Measurements from ENCODE around the gene CCDC146. TPM values are rescaled to one million over a fixed set of nuclear protein-coding genes. Genes with fewer than 3 reads are reported as not detected.
"Not testable (repeated sequence)": the region's sequence is repeated elsewhere in the genome, so short reads cannot be mapped to it uniquely, and the experiment has no call there.

CCDC146 gene
- total RNA-seq, 1 donor from 2014 or later: 2.3 TPM

DNA sequence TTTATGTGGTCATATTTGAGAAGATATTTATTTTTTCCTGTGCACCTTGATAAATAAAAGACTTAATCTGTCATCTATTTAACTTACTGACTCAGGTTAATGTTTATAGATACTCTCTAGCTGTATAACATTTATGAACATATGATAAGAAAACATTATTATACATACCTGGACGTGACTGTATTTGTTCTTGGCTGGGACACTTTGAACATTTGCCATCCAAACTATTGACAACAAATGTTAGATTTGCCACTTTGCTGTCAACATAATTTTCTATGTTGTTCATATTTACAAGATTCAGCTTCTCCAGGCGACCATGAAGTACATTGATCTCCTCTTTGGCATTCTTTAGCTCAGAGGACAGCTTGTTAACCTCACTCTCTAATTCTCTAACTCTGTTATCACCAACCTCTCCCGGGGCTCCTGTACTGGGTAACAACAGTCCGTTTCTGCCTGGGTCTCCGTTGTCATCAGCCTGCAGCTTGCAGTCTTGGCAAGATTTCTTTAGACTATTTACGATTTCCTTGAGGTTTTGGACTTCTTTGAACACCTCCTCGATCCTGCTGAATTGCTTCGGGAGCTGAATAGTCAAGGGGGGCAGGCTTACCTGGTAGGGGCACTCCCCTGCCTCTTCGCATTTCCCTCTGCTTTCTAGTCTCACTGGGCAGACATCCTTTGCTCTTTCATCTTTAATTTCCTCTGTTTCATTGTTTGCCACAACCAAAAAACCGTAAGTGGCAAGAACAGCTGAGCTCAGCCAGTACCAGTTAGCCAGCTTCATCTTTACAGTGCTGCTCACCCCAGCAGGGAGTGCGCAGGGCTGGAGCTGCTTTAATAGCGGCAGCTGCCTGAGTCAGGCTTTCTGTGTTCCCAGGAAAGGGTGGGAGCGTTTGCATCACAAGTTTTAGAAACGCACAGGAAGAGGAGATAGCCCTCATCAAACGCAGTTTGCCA lies 76.9 kb downstream of the CCDC146 start, which contains the start of gene FGL2:
Gene FGL2, minus strand, starts transcription at position 807 of the 954 bp plus-strand sequence. Its CDS starts 26 bp downstream, at position 781.
- peak; percentile 93 for DNase-seq (ENCODE audit: low read depth)

DNA sequence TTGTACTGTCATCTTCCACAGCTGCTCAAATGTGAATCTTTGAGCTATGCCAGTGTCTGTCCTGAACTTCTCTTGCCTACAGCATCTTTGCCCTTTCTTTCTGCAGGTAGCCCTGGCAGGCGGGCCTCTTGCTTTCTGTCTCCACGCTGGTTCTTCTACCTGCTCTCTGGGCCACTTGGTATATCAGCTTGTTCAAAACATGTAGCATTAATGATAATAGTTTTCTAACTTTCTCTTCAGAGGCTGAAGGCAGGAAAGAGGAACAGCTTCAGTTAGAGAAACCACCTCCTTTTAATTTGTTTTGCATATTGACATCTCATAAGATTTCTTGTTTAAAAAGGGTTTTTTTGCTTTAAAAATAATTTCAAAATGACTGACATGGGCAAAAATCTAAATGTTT lies 78.1 kb downstream of the CCDC146 start:
- no peak for DNase-seq (ENCODE audit: low read depth)

DNA sequence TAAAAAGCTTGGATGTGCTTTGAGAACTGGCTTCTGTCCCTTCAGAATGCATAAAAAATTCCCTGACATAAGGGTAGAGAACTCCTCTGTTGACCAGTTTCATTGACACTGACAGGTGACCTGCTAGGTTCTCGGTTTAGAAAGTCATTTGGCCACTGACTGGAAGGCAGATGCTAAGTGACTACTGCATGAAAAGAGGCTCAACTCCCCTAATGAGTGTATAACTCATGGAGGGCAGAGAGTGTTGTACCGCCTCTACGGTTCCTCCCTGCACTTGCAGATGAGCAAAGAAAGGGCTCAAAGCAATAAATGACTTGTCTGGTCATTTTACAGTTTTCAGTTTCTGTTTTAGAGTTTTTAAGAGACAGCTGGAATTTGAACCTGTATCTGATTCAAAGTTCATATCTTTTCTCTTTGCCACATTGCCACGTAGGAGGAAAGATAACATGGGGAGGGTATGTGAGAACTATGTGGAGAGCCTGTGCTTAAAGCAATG lies 80.1 kb downstream of the CCDC146 start:
- DNase-seq (ENCODE audit: low read depth): peak; percentile 88

DNA sequence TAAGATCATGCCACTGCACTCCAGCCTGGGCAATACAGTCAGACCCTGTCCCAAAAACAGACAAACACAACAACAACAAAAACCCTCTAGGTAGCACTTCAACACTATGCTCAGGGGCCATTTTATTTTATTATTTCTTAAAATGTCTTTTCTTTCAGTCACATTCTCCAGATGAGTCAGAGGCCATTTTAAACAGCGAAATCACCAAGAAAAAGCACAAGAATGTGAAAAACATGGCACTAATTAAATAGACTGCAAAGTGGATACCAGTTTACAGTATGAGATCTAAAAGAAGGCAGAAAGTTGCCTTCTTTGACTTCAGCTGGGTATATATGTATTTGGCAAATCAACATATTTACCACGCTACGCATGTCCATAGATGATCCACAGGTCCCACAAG lies 83.3 kb downstream of the CCDC146 start:
- no peak for DNase-seq (ENCODE audit: low read depth)

DNA sequence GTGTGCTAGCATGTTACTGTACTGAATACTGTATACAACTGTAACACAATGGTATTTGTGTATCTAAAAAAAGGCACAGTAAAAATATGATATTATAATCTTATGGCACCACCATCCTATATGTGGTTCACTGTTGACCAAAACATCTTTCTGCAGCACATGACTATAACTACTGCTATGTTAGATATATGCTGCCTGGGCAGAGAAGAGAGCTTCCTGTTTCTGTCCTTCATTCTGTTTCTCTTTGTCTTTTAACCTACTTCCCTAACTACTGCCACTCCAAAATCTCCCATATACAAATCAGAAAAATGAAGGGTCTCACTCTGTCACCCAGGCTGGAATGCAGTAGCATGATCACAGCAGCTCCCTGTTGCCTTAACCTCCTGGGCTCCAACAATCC lies 86.0 kb downstream of the CCDC146 start:
- DNase-seq (ENCODE audit: low read depth): no peak

DNA sequence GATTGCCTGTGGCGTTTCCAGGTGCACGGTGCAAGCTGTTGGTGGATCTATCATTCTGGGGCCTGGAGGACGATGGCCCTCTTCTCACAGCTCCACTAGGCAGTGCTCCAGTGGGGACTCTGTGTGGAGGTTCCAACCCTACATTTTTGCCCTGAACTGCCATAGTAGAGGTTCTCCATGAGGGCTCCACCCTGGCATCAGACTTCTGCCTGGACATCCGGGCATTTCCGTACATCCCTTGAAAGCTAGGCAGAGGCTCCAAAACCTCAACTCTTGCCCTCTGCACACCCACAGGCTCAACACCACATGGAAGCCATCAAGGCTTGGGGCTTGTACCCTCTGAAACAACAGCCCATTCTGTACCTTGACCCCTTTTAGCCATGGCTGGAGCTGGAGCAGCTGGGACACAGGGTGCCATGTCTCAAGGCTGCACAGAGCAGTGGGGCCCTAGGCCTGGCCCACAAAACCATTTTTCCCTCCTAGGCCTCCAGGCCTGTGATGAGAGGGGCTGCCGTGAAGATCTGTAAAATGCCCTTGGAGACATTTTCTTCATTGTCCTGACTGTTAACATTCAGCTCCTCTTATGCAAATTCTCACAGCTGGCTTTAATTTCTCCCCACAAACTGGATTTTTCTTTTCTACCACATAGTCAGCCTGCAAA lies 87.2 kb downstream of the CCDC146 start:
- DNase-seq (ENCODE audit: low read depth): no peak

DNA sequence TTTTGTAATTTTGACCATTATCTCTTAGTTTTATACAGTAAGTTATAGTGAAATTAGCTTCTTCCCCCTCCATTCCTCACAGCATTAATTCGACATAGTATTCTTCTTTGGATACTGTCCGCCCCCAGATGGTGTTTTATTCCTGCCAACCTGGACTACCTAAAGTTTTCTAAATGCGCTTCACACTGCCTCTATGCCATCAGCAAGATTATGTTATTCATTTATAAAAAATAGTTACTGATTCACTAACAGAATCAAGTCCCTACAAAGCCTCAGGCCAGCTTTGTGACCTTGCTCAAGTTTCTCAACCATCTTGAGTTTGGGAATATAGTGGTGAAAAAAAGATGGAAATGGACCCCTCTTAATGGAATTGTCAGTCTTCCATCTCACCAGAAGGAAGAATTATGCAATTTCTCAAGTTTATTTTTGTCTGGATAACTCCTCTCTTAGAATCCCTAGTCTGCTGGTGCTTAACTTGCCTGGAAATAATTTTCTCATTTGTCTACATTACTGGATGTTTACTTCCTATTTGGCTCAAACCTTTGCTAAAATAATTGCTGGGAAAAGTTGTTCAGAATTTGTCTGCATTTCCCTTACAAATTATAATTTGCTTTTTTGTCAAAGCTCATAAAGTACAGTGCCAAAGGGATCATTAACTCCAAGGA lies 93.9 kb downstream of the CCDC146 start:
- no peak for DNase-seq (ENCODE audit: low read depth)

- DNase-seq (ENCODE audit: low read depth): no peak
These were observed 95.2 kb downstream of the CCDC146 start for GRCh38 chr7:77217474-77218185.

GRCh38 chr7:77219701-77220331 lies 97.4 kb downstream of the CCDC146 start:
- not testable (repeated sequence) for DNase-seq (ENCODE audit: low read depth)

DNA sequence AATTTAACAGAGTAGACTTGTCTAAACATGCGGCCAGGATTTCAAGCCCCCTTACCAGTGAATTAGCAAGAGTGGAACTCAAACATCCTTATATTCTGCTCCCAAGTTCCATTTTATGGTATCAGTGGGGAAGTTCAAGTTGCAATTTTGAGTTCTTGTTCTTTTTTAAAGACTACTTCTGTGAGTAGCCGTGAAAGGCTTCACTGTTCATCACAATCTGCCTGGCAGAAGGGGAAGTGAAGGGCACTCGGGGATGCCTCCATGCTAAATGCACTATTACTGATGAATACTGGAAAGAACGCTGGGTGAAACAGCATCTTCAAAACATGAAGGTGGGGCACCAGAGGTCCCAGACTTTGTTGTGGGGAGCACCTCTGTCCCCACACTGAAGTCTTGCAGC lies 99.7 kb downstream of the CCDC146 start:
- no peak for DNase-seq (ENCODE audit: low read depth)

GRCh38 chr7:77222819-77223218 lies 100.4 kb downstream of the CCDC146 start:
- no peak for DNase-seq (ENCODE audit: low read depth)

GRCh38 chr7:77223261-77223660 lies 100.8 kb downstream of the CCDC146 start:
- DNase-seq (ENCODE audit: low read depth): peak; percentile 77

DNA sequence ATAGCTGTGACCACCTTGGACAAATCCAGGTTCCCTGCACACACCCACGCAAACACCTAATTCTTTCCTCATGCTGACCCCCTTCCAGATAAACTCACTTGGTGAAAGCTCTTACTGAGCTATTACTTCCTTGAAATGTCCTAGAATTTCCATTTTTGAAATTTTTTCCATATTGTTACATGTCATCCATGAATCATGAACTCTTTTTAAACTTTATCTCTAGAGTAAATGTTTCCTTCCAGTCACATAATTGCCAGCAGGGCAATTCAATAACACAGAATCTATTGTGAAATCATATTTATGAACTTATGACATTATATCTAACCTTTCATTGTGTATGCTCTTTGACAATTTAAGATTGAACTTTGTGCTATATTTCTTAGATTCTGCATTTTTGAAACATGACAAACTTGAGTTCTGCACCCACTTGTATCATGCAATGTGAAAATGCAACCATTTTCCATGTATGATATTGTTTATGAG lies 104.0 kb downstream of the CCDC146 start:
- DNase-seq (ENCODE audit: low read depth): no peak

DNA sequence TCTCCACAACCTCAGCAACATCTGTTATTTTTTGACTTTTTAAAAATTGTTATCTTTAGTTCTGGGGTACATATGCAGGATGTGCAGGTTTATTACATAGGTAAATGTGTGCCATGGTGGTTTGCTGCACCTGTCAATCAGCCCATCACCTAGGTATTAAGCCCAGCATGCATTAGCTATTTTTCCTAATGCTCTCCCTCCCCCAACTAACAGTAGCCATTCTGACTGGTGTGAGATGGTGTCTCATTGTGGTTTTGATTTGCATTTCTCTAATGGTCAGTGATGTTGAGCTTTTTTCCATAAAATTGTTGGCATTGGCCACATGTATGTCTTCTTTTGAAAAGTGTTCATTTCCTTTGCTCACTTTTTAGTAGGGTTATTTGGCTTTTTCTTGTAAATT lies 106.4 kb downstream of the CCDC146 start:
- not testable (repeated sequence) for DNase-seq (ENCODE audit: low read depth)

GRCh38 chr7:77232467-77232866 lies 110.1 kb downstream of the CCDC146 start:
- DNase-seq (ENCODE audit: low read depth): no peak

- DNase-seq (ENCODE audit: low read depth): no peak
These were observed 112.9 kb downstream of the CCDC146 start for GRCh38 chr7:77235276-77235675.

DNA sequence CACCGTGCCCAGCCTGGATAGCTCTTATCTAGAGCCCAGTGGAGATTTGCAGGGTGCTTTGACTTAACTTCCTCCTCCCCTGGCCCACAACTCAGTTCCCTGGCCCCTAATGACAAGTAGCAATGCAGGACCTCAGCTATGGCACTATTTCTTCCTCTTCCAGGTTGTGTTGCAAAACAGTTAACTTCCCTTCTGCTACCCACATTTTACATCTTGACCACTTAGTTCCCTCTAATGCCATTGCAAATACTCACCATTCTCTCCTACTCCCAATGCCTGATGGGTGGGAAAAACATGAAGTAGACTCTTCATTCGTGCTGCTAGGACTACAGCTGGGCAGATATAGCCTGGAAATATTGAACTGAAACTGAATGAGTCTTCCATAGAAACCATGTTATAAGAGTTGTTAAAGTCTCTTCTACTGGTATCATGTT lies 116.3 kb downstream of the CCDC146 start:
- no peak for DNase-seq (ENCODE audit: low read depth)

DNA sequence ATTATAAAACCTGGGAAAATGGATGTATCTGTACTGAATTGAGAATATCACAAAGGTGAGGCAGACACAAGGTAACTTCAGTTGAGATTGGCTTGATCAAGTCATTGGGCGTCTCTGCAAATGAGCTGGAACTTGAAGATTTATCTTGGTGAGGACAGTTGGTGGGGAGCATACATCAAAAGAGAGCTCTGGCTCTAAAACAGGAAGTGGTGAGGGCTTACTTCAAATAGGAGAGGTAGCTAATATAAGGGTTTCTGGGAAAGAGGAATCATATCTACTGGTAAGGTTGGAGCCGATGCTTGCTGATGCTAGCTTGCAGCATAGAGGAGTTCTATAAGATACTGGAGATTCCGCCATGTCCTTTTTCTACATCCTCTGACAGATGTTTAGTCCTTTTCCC lies 117.1 kb downstream of the CCDC146 start:
- no peak for DNase-seq (ENCODE audit: low read depth)

- DNase-seq (ENCODE audit: low read depth): no peak
These were observed 119.7 kb downstream of the CCDC146 start for GRCh38 chr7:77242068-77242467.

- no peak for DNase-seq (ENCODE audit: low read depth)
These were observed 120.1 kb downstream of the CCDC146 start for GRCh38 chr7:77242554-77242953.
